Gastroesophageal sphincter (tissue), 4 donors: ENCODE measurements around the gene CARS1. TPM values are rescaled to one million over a fixed set of nuclear protein-coding genes. Genes with fewer than 3 reads are reported as not detected.

Experiments used
- ATAC-seq: fragments of 150-250 bp; one replicate; pipeline ENCODE4 v1.9.1; 2016; ENCODE audit warnings: mild to moderate bottlenecking, moderate library complexity
- H3K27ac ChIP-seq, 4 donors: fragments of 200-600 bp; sonication (generic) in 3 of 4; 1 replicate in 3 of 4; 2 replicates in 1 of 4; pipeline ENCODE4 v1.5.1; 2016 to 2019
- H3K27me3 ChIP-seq: fragments of 200-600 bp; sonication (generic); one replicate; pipeline ENCODE4 v1.5.1; 2019
- H3K36me3 ChIP-seq, 2 donors: fragments of 200-600 bp; sonication (generic); one replicate each; pipeline ENCODE4 v1.5.1; 2019; ENCODE audit warnings: control low read depth in 1 of 2
- H3K4me1 ChIP-seq, 3 donors: fragments of 200-600 bp; sonication (generic); 1 replicate in 2 of 3; 2 replicates in 1 of 3; pipeline ENCODE4 v1.5.1; 2016 to 2019; ENCODE audit warnings: control low read depth in 2 of 3
- H3K4me3 ChIP-seq, 2 donors: fragments of 200-600 bp; sonication (generic); one replicate each; pipeline ENCODE4 v1.5.1; 2019; ENCODE audit warnings: mild to moderate bottlenecking in 1 of 2, moderate library complexity in 1 of 2
- H3K9me3 ChIP-seq, 3 donors: fragments of 200-600 bp; sonication (generic); one replicate each; pipeline ENCODE4 v1.5.1; 2017 to 2019; ENCODE audit warnings: control low read depth in 2 of 3
- CTCF ChIP-seq, 4 experiments: fragments of 200-600 bp in 2 of 4; fragments of 450-650 bp in 2 of 4; sonication (generic) in 1 of 4; IDR thresholded peaks; one replicate each; pipeline ENCODE4 v1.5.1; 2017 to 2019; ENCODE audit warnings: antibody characterized with exemption in 4 of 4, mild to moderate bottlenecking in 2 of 4, moderate library complexity in 2 of 4
- EP300 ChIP-seq: sonication (generic); formaldehyde crosslinking; IDR thresholded peaks from one replicate; pipeline ENCODE4 v1.6.1; 2017; ENCODE audit warnings: antibody characterized with exemption, mild to moderate bottlenecking
- POLR2A ChIP-seq, 2 donors: fragments of 450-650 bp; IDR thresholded peaks; one replicate each; pipeline ENCODE4 v1.6.1; 2017; ENCODE audit warnings: antibody characterized with exemption in 2 of 2, mild to moderate bottlenecking in 2 of 2, moderate library complexity in 1 of 2
- POLR2AphosphoS5 ChIP-seq: sonication (generic); formaldehyde crosslinking; IDR thresholded peaks from one replicate; pipeline ENCODE4 v1.6.1; 2017; ENCODE audit warnings: antibody characterized with exemption
- WGBS, 2 donors: methylation state at CpG; one replicate each; pipeline ENCODE4 v1.1.5; 2018; ENCODE audit warnings: low coverage in 1 of 2; 5-methylcytosine and 5-hydroxymethylcytosine counted together
- total RNA-seq, 4 donors: library from RNA; depleted of rRNA; stranded (reverse); fragments of >200 nt; gene quantifications; one replicate each; pipeline ENCODE4 v1.1.0, GENCODE V29; 2016

CARS1 gene
- total RNA-seq, 4 donors from 2014 or later: 29.1 to 41.5 (median 31.2) TPM

GRCh38 chr11:2987881-2988861 is 69.1 kb downstream of the CARS1 start:
- WGBS, 2 donors: 52 to 55% methylated on average over 9 to 11 of the region's 11 CpGs
- Histone ChIP-seq H3K36me3 (no peaks in the 10 kb centered on the region), H3K27me3 (no peaks in the 10 kb centered on the region), H3K27ac (peak overlapping the region in 2 of 4 donors; percentile 14 to 95), H3K4me1 (peaks cover 0 to 86% (median 28%) of the 10 kb centered on the region in 3 donors), H3K9me3 (no peaks in the 10 kb centered on the region), H3K4me3 (peak overlapping the region in 1 of 2 donors; percentile 3)
- ATAC-seq: no peak
- TF ChIP-seq POLR2AphosphoS5 (no peak), EP300 (no peak), POLR2A (IDR thresholded peaks at IDR 0.05) (no peak), CTCF (IDR thresholded peaks at IDR 0.05) (no peak)

- Histone ChIP-seq H3K4me1 (peaks cover 0 to 72% (median 19%) of the 10 kb centered on the region in 3 donors), H3K4me3 (no peak overlapping the region), H3K9me3 (no peaks in the 10 kb centered on the region), H3K36me3 (peaks cover 0 to 7% of the 10 kb centered on the region in 2 donors), H3K27ac (no peak overlapping the region), H3K27me3 (no peaks in the 10 kb centered on the region)
- no peak for ATAC-seq
- WGBS, 2 donors: 83 to 94% methylated on average over 2 of the region's 4 CpGs
- no peak for TF ChIP-seq POLR2AphosphoS5
- TF ChIP-seq POLR2A (IDR thresholded peaks at IDR 0.05): no peak
- TF ChIP-seq EP300: no peak
- no peak for TF ChIP-seq CTCF (IDR thresholded peaks at IDR 0.05)
Measured at GRCh38 chr11:2983908-2984307, 73.3 kb downstream of the CARS1 start.

GRCh38 chr11:2982214-2982613 is 75.0 kb downstream of the CARS1 start:
- peaks cover 0 to 55% (median 8%) of the 10 kb centered on the region in 3 donors for H3K4me1 ChIP-seq
- TF ChIP-seq POLR2AphosphoS5 (no peak), EP300 (no peak), CTCF (IDR thresholded peaks at IDR 0.05) (no peak), POLR2A (IDR thresholded peaks at IDR 0.05) (no peak)
- no peaks in the 10 kb centered on the region for H3K27me3 ChIP-seq
- H3K9me3 ChIP-seq: no peaks in the 10 kb centered on the region
- peaks cover 0 to 23% of the 10 kb centered on the region in 2 donors for H3K36me3 ChIP-seq
- H3K4me3 ChIP-seq: no peak overlapping the region
- no peak for ATAC-seq
- no peak overlapping the region for H3K27ac ChIP-seq
- WGBS, 2 donors: 55 to 57% methylated on average over 2 of the region's 2 CpGs

- ATAC-seq: no peak
- Histone ChIP-seq H3K4me3 (no peak overlapping the region), H3K36me3 (peaks cover 0 to 34% of the 10 kb centered on the region in 2 donors), H3K27ac (no peak overlapping the region), H3K27me3 (no peaks in the 10 kb centered on the region), H3K4me1 (peaks cover 0 to 44% (median 8%) of the 10 kb centered on the region in 3 donors), H3K9me3 (no peaks in the 10 kb centered on the region)
- TF ChIP-seq EP300: no peak
- no peak for TF ChIP-seq CTCF (IDR thresholded peaks at IDR 0.05)
- TF ChIP-seq POLR2AphosphoS5: no peak
- no peak for TF ChIP-seq POLR2A (IDR thresholded peaks at IDR 0.05)
- whole genome bisulfite sequencing, 2 donors: 93% methylated on average over 2 of the region's 8 CpGs; no CpG with 5 or more reads in 1 of the 2 donors
Measured at GRCh38 chr11:2981130-2981529, 76.1 kb downstream of the CARS1 start.
